Amygdala (tissue), 56 donors: ENCODE results near the gene LSM4.

Experiments used
- DNase-seq, 56 donors: peaks; one replicate each; lab custom pipeline; 2025; lab: John Stamatoyannopoulos, UW

The LSM4 gene

GRCh38 chr19:18313398-18313797 is 9.5 kb downstream of the LSM4 start:
- DNase-seq: no peak

- no peak for DNase-seq
Measured at GRCh38 chr19:18312092-18312534, 10.8 kb downstream of the LSM4 start.

- no peak for DNase-seq
Measured at GRCh38 chr19:18311502-18312091, 11.3 kb downstream of the LSM4 start.

DNA sequence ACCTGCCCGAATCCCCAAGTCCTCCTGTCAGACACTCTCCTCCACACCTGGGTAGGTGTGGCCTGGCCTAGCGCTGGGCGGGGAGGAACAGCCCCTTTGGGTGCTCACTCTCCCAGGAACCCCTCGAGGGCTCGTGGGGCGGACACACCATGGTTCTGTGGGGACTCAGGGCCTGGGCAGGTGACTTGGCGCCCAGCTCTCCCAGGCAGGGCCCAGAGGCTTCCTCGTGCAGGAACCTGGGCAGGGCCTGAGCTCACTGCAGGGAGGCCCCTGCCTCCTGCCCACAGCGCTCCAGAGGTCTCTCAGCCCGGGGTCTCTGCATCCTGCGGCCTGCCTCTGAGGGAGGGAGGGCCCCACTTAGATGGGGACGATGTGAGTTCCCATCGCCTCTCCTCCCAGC is 11.9 kb downstream of the LSM4 start:
- no peak for DNase-seq

GRCh38 chr19:18310118-18310909 is 12.6 kb downstream of the LSM4 start:
- DNase-seq: no peak

DNA sequence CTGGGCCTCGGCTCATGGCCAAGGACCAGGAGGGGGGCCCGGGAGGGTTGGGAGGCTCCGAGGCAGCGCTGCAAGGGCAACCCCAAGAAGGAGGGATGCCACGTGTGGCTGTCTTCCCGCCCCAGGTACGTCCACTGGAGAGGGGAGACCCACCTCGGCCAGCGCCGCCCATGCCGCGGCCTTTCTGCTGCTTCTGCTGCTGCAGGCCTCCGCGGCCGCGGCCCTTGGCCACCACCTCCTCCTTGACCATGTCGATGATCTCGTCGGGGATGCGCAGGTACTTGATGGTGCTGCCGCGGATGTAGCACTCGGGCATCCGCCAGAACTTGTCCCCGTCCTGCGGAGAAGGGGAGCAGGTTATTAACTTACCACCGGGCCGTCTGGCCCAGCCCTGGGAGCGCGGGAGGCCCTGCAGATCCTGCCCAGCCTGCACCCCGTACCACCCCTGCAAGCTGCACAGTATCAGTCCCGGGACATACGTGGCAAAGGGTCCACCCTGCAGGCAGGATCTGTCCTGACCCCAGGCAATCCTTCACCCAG is 13.3 kb downstream of the LSM4 start:
- DNase-seq: no peak

GRCh38 chr19:18308948-18309325 is 13.9 kb downstream of the LSM4 start:
- DNase-seq: no peak

DNA sequence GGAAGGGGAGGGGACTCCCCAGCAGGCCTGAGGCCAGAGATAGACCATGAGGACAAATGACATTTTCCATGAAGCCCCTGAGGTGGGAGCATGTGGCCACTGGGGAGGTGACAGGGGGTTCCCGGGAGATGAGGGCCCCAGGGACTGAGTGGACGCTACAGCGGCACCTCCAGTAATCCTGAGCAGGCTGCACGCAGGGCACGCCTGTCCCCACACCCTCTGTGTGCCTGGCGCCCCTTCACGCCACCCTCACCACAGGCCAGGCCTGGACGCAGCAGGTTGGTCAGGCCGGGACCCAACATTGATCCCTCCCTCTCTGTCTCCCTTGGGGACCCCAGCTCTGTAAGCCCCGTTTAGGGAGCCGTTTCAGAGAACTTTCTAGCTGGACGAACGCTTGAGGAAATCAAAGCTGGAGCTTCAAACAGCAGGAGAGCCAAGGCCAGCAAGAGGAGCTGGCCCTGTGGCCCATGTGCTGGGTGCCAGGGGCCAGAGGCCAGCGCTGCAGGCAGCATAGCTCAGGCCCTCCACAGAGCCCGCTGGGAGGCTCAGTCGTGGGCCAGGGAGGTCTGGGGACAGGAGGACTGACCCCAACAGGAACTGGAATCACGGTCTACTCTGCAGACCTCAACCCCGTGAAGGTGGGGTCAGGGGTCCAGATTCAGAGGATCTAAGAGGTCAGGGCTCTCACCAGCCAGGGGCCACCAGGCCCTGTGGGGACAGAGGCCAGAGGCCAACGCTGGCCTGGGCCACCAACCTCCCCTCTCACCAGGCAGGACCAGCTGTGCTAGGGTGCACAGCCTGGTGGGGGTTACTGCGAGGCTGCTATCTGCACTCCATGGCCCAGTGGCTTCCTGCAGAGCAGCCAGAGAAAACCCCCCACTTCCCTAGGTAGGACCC is 14.6 kb downstream of the LSM4 start:
- no peak for DNase-seq

GRCh38 chr19:18307271-18307681 is 15.6 kb downstream of the LSM4 start:
- peak in 1 of 56 donors; percentile 50 for DNase-seq

DNA sequence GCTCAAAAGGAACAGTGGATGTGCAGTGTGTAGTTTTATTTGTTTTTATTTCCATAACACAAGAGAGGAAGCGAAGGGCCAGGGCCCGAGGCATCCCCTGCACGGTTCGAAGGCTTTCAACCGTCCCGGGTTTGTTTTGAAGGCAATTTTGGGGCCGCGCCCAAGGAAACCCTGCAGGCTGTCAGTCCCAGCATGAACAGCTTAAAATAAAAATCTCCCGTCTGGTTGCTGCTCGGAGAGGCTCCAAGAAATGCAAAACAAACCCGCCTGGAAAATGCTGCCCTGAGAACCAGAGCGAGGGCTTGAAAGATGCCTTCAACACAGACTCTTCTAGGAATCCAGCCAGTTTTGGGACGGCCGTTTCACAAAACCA is 16.0 kb downstream of the LSM4 start:
- peak in 29 of 56 donors; percentile 5 to 63 (median 25) for DNase-seq

- DNase-seq: no peak
Measured at GRCh38 chr19:18306209-18306887, 16.5 kb downstream of the LSM4 start.

DNA sequence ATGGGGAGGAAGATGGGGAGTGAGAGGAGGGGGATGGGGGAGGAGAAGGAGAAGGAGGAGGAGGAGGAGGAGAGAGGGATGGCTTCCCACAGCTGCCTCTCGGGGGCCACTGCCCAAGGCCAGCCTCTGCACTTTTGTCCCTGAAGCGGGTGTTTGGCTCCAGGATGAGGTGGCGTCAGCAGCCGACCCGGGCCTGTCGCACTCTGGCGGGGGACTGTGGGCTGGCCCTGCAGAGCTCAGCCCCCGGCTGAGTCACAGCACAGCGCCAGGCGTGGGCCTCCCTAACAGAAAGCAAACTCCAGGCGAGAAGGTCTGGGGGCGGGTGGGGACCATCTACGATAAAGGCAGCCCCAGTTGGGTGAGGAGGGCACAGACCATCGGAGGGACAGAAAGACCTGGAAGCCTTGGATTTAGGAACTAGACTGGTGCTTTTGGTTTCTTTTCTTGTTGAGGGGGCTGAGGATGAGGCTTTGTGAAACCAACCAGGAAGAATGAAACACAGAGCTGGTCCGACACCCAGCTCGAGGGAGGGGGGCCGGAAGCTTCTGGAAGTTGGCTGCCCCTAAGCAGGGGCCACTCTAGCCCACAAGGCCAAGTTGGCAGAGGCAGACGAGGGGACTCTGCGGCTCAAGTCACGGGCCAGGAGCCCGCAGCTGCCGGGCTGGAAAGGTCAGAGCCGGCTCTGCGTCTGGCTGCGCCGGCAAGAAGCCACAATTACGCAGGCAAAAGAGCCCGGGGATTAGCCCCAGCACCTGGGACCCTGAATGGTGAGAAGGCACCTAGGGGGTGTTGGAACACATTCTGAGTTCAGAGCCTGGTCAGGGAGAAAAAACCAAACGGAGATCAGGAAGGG is 18.2 kb downstream of the LSM4 start:
- peak in 54 of 56 donors; percentile 22 to 90 (median 70) for DNase-seq

- DNase-seq: peak in 4 of 56 donors; percentile 45 to 79 (median 54)
Measured at GRCh38 chr19:18304208-18304457, 18.7 kb downstream of the LSM4 start.

DNA sequence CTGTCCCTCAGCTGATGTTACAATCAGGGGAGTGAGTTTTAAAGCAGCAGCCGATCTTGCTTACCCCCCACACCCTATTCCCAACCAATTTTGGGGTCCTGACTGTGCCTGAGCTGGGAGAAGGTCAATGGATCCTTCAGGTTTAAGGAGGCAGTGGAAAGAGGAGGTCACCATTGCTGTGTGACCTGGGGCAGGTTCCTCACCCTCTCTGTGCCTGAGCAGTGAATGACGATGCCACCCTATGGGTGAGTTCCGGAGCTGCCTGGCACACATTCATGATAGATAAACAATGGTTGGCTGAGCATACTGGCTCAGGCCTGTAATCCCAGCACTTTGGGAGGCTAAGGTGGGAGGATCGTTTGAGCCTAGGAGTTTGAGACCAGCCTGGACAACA is 21.2 kb downstream of the LSM4 start:
- no peak for DNase-seq

DNA sequence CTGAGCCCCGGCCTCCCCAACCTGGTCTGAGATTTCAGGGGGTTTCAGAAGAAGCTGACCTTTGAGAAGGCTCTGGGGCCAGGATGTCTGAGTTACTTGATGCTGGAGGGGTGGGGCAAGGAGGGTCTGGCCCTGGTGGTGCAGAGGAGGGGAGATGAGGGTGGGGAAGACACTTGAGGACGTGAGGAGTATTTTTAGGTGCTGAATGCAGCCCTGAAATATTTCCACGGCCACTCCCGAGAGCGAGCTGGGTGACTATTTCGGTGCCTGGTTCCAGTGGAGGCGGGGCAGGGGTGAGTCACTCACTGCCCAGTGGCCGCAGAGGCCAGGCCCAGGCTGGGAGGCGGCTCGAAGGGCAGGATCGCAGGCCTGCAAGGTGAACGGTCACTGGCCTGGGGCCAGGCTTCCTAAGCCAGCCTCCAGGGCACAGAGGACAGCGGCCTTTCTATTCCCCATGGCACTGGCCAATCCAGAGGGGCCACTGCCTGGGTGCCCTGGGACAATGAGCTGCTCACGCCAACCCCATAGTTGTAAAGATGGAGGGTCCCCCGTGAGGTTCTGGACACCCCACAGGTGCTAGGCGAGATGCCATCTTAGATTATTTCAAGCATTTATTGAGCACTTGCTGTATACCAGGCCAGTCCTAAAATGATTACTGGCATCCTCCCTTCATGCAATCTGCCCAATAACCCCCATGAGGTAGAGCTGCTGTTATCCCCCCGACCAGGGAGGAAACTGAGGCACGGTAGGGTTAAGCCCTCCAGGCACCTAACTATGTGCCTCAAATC is 21.8 kb downstream of the LSM4 start:
- DNase-seq: peak in 1 of 56 donors; percentile 17

GRCh38 chr19:18299654-18300053 is 23.2 kb downstream of the LSM4 start:
- no peak for DNase-seq

DNA sequence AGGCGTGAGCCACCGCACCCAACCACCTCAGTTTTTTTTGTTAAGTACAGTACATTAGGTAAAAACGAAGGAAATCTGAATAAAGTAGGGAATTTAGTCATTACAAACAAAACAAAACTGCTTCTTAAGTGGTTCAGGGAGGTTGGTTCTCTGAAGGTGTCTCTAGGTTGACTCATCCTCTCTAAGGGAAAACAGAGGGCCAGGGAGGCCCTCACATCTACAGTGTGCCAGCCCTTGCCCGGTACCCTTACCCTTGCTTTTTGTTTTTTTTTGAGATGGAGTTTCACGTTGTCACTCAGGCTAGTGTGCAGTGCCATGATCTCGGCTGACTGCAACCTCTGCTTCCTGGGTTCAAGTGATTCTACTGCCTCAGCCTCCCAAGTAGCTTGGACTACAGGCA is 24.3 kb downstream of the LSM4 start:
- DNase-seq: no peak

DNA sequence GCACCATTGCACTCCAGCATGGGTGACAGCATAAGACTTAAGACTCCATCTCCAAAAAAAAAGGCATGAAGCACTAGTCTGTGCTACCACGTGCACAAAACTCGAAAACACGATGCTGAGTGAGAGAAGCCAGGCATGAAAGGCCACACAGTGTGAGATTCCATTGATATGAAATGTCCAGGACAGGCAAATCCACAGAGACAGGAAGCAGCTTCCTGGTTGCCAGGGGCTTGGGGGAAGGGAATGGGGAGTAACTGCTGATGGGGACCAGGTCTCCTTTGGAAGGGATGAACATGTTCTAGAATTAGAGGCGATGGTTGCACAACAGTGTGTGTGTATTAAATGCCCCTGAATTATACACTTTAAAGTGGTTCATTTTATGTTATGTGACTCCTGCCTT is 25.6 kb downstream of the LSM4 start:
- no peak for DNase-seq

DNA sequence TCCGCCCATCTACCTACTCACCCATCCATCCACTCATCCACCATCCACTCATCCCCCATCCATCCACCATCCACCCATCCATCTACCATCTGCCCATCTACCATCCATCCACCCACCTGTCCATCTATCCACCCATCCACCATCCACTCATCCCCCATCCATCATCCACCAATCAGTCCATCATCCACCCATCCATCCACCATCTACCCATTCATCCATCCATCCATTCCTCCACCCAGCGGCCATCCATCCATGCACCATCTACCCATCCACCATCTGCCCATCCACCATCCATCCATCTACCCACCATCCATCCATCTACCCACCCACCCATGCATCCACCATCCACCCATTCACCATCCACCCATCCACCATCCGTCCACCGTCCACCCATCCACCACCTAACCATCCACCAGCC is 27.8 kb downstream of the LSM4 start:
- DNase-seq: no peak
